ENCODE results near the gene MINDY2. TPM values are rescaled to one million over a fixed set of nuclear protein-coding genes. Genes with fewer than 3 reads are reported as not detected.

Gene MINDY2
- total RNA-seq, 1 donor from 2014 or later = 20.9 TPM

GRCh38 chr15:58777107-58777506 is 6.0 kb downstream of the MINDY2 start:
- DNase-seq (ENCODE audit: low read depth) = no peak
- no peak for TF ChIP-seq CTCF (conservative IDR thresholded peaks at IDR 0.05; ENCODE audit: low read depth, low read length)
- no peak overlapping the region for H3K4me3 ChIP-seq (ENCODE audit: low read depth, low read length)

DNA sequence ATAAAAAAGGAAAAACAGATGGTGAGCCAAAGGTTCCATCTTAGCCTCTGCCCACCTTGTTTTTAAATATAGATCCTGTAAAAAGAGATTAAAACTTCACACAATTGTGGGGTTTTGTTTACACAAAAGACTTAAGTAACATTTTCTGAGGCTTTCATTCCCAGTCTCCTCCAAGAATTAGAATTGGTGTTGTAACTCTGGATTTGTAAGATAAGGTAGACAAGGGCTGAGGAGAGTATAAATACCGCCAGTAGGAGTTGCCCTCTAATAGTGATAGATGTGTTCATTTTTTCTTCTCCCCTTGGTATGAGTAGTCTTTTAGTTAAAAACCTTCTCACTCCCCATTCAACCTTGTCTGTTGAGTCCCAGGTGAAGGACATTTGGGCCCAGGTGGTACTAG is 8.5 kb downstream of the MINDY2 start:
- H3K4me3 ChIP-seq (ENCODE audit: low read depth, low read length) = no peak overlapping the region
- DNase-seq (ENCODE audit: low read depth) = no peak
- TF ChIP-seq CTCF (conservative IDR thresholded peaks at IDR 0.05; ENCODE audit: low read depth, low read length) = no peak

DNA sequence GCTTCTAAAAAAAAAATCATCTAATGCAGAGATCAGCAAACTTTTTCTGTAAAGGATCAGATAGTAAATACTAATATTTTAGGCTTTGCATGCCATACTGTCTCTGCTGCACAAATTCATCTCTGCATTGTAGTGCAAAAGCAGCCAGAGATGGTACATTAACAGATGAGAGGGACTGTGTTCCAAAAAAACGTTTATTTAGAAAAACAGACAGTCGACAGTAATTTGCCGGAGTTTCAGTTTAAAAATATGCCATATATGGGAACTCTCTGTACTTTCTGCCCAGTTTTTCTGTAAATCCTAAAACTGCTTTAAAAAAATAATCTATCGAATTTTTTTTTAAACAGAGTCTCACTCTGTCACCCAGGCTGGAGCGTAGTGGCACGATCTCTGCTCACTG is 14.3 kb downstream of the MINDY2 start:
- TF ChIP-seq CTCF (conservative IDR thresholded peaks at IDR 0.05; ENCODE audit: low read depth, low read length) = no peak
- no peak for DNase-seq (ENCODE audit: low read depth)
- no peak overlapping the region for H3K4me3 ChIP-seq (ENCODE audit: low read depth, low read length)

GRCh38 chr15:58788056-58788710 is 17.1 kb downstream of the MINDY2 start:
- TF ChIP-seq CTCF (conservative IDR thresholded peaks at IDR 0.05; ENCODE audit: low read depth, low read length) = no peak
- no peak for DNase-seq (ENCODE audit: low read depth)
- H3K4me3 ChIP-seq (ENCODE audit: low read depth, low read length) = no peak overlapping the region

- TF ChIP-seq CTCF (conservative IDR thresholded peaks at IDR 0.05; ENCODE audit: low read depth, low read length) = no peak
- peak; percentile 40 for DNase-seq (ENCODE audit: low read depth)
- H3K4me3 ChIP-seq (ENCODE audit: low read depth, low read length) = no peak overlapping the region
Observed at GRCh38 chr15:58793862-58794261, 22.8 kb downstream of the MINDY2 start.

GRCh38 chr15:58795825-58796224 is 24.7 kb downstream of the MINDY2 start:
- no peak overlapping the region for H3K4me3 ChIP-seq (ENCODE audit: low read depth, low read length)
- TF ChIP-seq CTCF (conservative IDR thresholded peaks at IDR 0.05; ENCODE audit: low read depth, low read length) = no peak
- no peak for DNase-seq (ENCODE audit: low read depth)

- H3K4me3 ChIP-seq (ENCODE audit: low read depth, low read length) = no peak overlapping the region
- no peak for TF ChIP-seq CTCF (conservative IDR thresholded peaks at IDR 0.05; ENCODE audit: low read depth, low read length)
- DNase-seq (ENCODE audit: low read depth) = no peak
Observed at GRCh38 chr15:58797505-58797904, 26.4 kb downstream of the MINDY2 start.

Measured in epithelial cell of proximal tubule (primary cell).